Coronary artery (tissue), 2 donors: ENCODE measurements around the gene OR51D1.

ENCODE experiments used
- DNase-seq: peaks from one replicate; pipeline ENCODE4 v3.0.0-alpha.2; 2017; ENCODE audit warnings: low spot score
- H3K27ac ChIP-seq, 2 donors: fragments of 200-600 bp; sonication (generic); one replicate each; pipeline ENCODE4 v1.5.1; 2016 to 2019
- H3K4me3 ChIP-seq: fragments of 200-600 bp; sonication (generic); 2 replicates; pipeline ENCODE4 v1.5.1; 2016; ENCODE audit warnings: mild to moderate bottlenecking, moderate library complexity
- TF ChIP-seq, protein P1 (sequence below): fragments of 200-600 bp; sonication (generic); IDR thresholded peaks from one replicate; pipeline ENCODE4 v1.5.1; 2019; ENCODE audit warnings: antibody characterized with exemption

OR51D1 gene

DNA sequence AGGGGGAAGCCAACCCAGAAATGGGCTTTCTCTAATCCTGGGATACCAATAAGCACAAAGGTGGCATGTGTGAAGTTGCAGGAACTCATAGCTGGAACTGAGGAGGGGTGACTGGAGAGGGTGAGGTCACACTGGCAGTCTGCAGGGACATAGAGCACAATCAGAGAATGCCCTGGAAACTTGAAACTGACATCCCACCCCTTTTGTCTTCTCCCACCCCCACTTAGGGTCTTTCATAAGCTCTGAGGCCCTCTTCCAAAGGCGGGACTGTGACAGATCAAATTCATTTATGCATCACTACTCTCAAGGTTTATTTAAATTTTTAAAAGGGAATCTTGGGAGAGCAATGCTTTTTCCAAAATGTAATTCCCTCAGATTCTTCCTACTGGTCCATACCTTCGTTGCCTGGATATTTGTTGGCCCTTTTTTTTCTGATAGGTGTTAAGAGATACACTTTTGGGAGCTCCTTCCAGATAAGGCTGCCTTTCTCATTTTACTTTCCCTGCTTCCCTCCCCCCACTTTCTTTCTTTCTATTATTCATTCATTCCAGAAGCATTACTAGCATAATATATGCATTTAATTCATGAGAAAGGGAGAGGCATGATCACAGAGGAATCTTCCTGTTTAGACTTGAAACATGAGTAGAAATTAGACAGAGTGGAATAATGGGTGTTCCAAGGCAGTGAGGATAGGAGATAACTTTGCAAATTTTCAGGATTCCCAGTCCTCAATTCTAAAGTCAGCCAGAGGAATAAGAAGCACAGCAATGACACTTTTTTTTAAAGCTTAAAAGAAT is 45.5 kb downstream of the OR51D1 start:
- no peak for DNase-seq
- Histone ChIP-seq H3K4me3 (no peak overlapping the region), H3K27ac (no peak overlapping the region)
- TF ChIP-seq, protein P1, sequence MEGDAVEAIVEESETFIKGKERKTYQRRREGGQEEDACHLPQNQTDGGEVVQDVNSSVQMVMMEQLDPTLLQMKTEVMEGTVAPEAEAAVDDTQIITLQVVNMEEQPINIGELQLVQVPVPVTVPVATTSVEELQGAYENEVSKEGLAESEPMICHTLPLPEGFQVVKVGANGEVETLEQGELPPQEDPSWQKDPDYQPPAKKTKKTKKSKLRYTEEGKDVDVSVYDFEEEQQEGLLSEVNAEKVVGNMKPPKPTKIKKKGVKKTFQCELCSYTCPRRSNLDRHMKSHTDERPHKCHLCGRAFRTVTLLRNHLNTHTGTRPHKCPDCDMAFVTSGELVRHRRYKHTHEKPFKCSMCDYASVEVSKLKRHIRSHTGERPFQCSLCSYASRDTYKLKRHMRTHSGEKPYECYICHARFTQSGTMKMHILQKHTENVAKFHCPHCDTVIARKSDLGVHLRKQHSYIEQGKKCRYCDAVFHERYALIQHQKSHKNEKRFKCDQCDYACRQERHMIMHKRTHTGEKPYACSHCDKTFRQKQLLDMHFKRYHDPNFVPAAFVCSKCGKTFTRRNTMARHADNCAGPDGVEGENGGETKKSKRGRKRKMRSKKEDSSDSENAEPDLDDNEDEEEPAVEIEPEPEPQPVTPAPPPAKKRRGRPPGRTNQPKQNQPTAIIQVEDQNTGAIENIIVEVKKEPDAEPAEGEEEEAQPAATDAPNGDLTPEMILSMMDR = no peak

GRCh38 chr11:4684631-4685285 is 47.5 kb downstream of the OR51D1 start:
- Histone ChIP-seq H3K27ac (no peak overlapping the region), H3K4me3 (no peak overlapping the region)
- no peak for DNase-seq
- TF ChIP-seq, protein P1 = no peak
